Fibroblast of lung (primary cell): Measurements from ENCODE around the gene COL18A1. TPM values are rescaled to one million over a fixed set of nuclear protein-coding genes. Genes with fewer than 3 reads are reported as not detected.
"Not testable (repeated sequence)": the region's sequence is repeated elsewhere in the genome, so short reads cannot be mapped to it uniquely, and the experiment has no call there.

ENCODE experiments used
- DNase-seq, 2 donors: peaks; one replicate each; pipeline versions ENCODE4 v3.0.0 to v3.0.0-alpha.2; 2010; ENCODE audit warnings: low read depth in 2 of 2
- H2AFZ ChIP-seq: 2 replicates; pipeline ENCODE4 v1.5.1; 2012; ENCODE audit warnings: low read length, control low read depth, inconsistent platforms
- H3K27ac ChIP-seq: 2 replicates; pipeline ENCODE4 v1.5.1; 2011; ENCODE audit warnings: low read length, control low read depth; ENCODE audit not compliant: insufficient read depth
- H3K27me3 ChIP-seq: 2 replicates; pipeline ENCODE4 v1.5.1; 2011; ENCODE audit warnings: mild to moderate bottlenecking, low read length; ENCODE audit not compliant: control insufficient read depth, insufficient read depth
- H3K36me3 ChIP-seq: 2 replicates; pipeline ENCODE4 v1.5.1; 2011; ENCODE audit warnings: low read length; ENCODE audit not compliant: control insufficient read depth, insufficient read depth
- H3K4me1 ChIP-seq: 2 replicates; pipeline ENCODE4 v1.5.1; 2011; ENCODE audit warnings: low read length; ENCODE audit not compliant: control insufficient read depth, insufficient read depth; ENCODE audit errors: extremely low read depth
- H3K4me2 ChIP-seq: 2 replicates; pipeline ENCODE4 v1.5.1; 2011; ENCODE audit warnings: low read length, control low read depth; ENCODE audit not compliant: insufficient read depth; ENCODE audit errors: extremely low read depth
- H3K4me3 ChIP-seq, 4 experiments: fragments of 200-600 bp in 1 of 4; sonication (generic) in 1 of 4; replicated peaks in 1 of 4; 2 replicates each; pipeline ENCODE4 v1.5.1; 2011 to 2016; ENCODE audit warnings: low read length in 4 of 4, low read depth in 3 of 4, mild to moderate bottlenecking in 3 of 4, control low read depth in 2 of 4, inconsistent platforms in 1 of 4, mixed read lengths in 1 of 4; ENCODE audit not compliant: insufficient read depth in 1 of 4; ENCODE audit errors: control extremely low read depth in 1 of 4
- H3K79me2 ChIP-seq: 2 replicates; pipeline ENCODE4 v1.5.1; 2012; ENCODE audit warnings: mild to moderate bottlenecking, low read length, inconsistent platforms; ENCODE audit not compliant: control insufficient read depth, insufficient read depth
- H3K9ac ChIP-seq: 2 replicates; pipeline ENCODE4 v1.5.1; 2011; ENCODE audit warnings: mild to moderate bottlenecking, low read length, control low read depth; ENCODE audit not compliant: insufficient read depth
- H3K9me3 ChIP-seq: 2 replicates; pipeline ENCODE4 v1.5.1; 2012; ENCODE audit warnings: low read depth, low read length; ENCODE audit not compliant: control insufficient read depth, insufficient read depth
- H4K20me1 ChIP-seq: 2 replicates; pipeline ENCODE4 v1.5.1; 2011; ENCODE audit warnings: low read length; ENCODE audit not compliant: control insufficient read depth, insufficient read depth; ENCODE audit errors: extremely low read depth
- CTCF ChIP-seq, 2 donors: IDR thresholded peaks in 1 of 2; conservative IDR thresholded peaks in 1 of 2; 1 replicate in 1 of 2; 2 replicates in 1 of 2; pipeline ENCODE4 v1.5.1; 2011 to 2012; ENCODE audit warnings: low read length in 2 of 2, control low read depth in 1 of 2, inconsistent platforms in 1 of 2, low read depth in 1 of 2, mild to moderate bottlenecking in 1 of 2
- EZH2 ChIP-seq: IDR thresholded peaks from 2 replicates; pipeline ENCODE4 v1.5.1; 2012; ENCODE audit warnings: low read length, control low read depth, mild to moderate bottlenecking; ENCODE audit errors: missing control alignments
- polyA plus RNA-seq, 2 donors: library from polyadenylated mRNA; depleted of rRNA in 1 of 2; stranded (reverse) in 1 of 2; unstranded in 1 of 2; fragments of >200 nt; gene quantifications; 2 replicates each; pipeline ENCODE4 v1.2.1, GENCODE V29; 2011 to 2012; ENCODE audit warnings: missing spikeins in 1 of 2
- total RNA-seq: library from RNA; depleted of rRNA; stranded (reverse); fragments of >200 nt; gene quantifications from 2 replicates; pipeline ENCODE4 v1.2.1, GENCODE V29; 2014

COL18A1 gene
- total and polyA plus RNA-seq, 2 donors (not counting 1 experiment from before 2014, with no cell fraction given): 24.3 to 38.8 TPM

- no peaks in the 10 kb centered on the region for H3K27me3 ChIP-seq
- H3K36me3 ChIP-seq: peaks cover 8% of the 10 kb centered on the region
- no peaks in the 10 kb centered on the region for H3K4me1 ChIP-seq
- TF ChIP-seq CTCF (conservative IDR thresholded peaks at IDR 0.05 in 1 of 2, IDR thresholded peaks at IDR 0.05 in 1 of 2; ENCODE audit: low read depth in 1 of 2, low read length in 2 of 2) (no peak), EZH2 (no peak)
- H3K27ac ChIP-seq: no peak overlapping the region
- no peak for DNase-seq
- H4K20me1 ChIP-seq: no peaks in the 10 kb centered on the region
- no peaks in the 10 kb centered on the region for H3K9me3 ChIP-seq
- H3K4me2 ChIP-seq: no peak overlapping the region
- no peaks in the 10 kb centered on the region for H3K79me2 ChIP-seq
- no peak overlapping the region for H2AFZ ChIP-seq
- no peak overlapping the region for H3K4me3 ChIP-seq
- H3K9ac ChIP-seq: no peak overlapping the region
These were observed 93.7 kb downstream of the COL18A1 start for GRCh38 chr21:45498646-45499000.

GRCh38 chr21:45499201-45499750 is 94.3 kb downstream of the COL18A1 start:
- no peaks in the 10 kb centered on the region for H3K4me1 ChIP-seq
- no peak overlapping the region for H3K4me2 ChIP-seq
- H3K27me3 ChIP-seq: no peaks in the 10 kb centered on the region
- no peaks in the 10 kb centered on the region for H3K79me2 ChIP-seq
- no peaks in the 10 kb centered on the region for H4K20me1 ChIP-seq
- H3K36me3 ChIP-seq: peaks cover 8% of the 10 kb centered on the region
- TF ChIP-seq CTCF (conservative IDR thresholded peaks at IDR 0.05 in 1 of 2, IDR thresholded peaks at IDR 0.05 in 1 of 2; ENCODE audit: low read depth in 1 of 2, low read length in 2 of 2) (no peak), EZH2 (no peak)
- no peak overlapping the region for H3K4me3 ChIP-seq
- no peaks in the 10 kb centered on the region for H3K9me3 ChIP-seq
- H3K27ac ChIP-seq: no peak overlapping the region
- no peak overlapping the region for H3K9ac ChIP-seq
- H2AFZ ChIP-seq: no peak overlapping the region
- no peak for DNase-seq

- Histone ChIP-seq H3K27me3 (no peaks in the 10 kb centered on the region), H3K36me3 (peaks cover 7% of the 10 kb centered on the region), H3K4me1 (no peaks in the 10 kb centered on the region), H3K4me2 (no peak overlapping the region), H3K9ac (no peak overlapping the region), H2AFZ (no peak overlapping the region), H3K79me2 (no peaks in the 10 kb centered on the region), H3K9me3 (no peaks in the 10 kb centered on the region), H4K20me1 (no peaks in the 10 kb centered on the region), H3K27ac (no peak overlapping the region), H3K4me3 (no peak overlapping the region)
- DNase-seq: no peak
- no peak for TF ChIP-seq CTCF (conservative IDR thresholded peaks at IDR 0.05 in 1 of 2, IDR thresholded peaks at IDR 0.05 in 1 of 2; ENCODE audit: low read depth in 1 of 2, low read length in 2 of 2)
- TF ChIP-seq EZH2: no peak
These were observed 95.1 kb downstream of the COL18A1 start for GRCh38 chr21:45499970-45500577.

GRCh38 chr21:45501081-45502005 is 96.4 kb downstream of the COL18A1 start:
- H3K27me3 ChIP-seq, H4K20me1 ChIP-seq, H3K4me1 ChIP-seq, H3K4me2 ChIP-seq, H3K9ac ChIP-seq, H3K27ac ChIP-seq, H2AFZ ChIP-seq, H3K4me3 ChIP-seq, H3K9me3 ChIP-seq, H3K36me3 ChIP-seq, H3K79me2 ChIP-seq: not testable (repeated sequence)
- DNase-seq: peak in 1 of 2 donors; percentile 26
